ENCODE measurements around the gene FCMR.
"Not testable (repeated sequence)": the region's sequence is repeated elsewhere in the genome, so short reads cannot be mapped to it uniquely, and the experiment has no call there.

FCMR gene

GRCh38 chr1:206880314-206880713 lies 41.4 kb downstream of the FCMR start:
- no peak for DNase-seq

GRCh38 chr1:206878456-206878855 lies 43.3 kb downstream of the FCMR start:
- no peak for DNase-seq

- no peak for DNase-seq
These were observed 45.9 kb downstream of the FCMR start for GRCh38 chr1:206875752-206876377.

- no peak for DNase-seq
These were observed 48.0 kb downstream of the FCMR start for GRCh38 chr1:206873603-206874188.

GRCh38 chr1:206872139-206872538 lies 49.6 kb downstream of the FCMR start:
- DNase-seq = no peak

- no peak for DNase-seq
These were observed 53.5 kb downstream of the FCMR start for GRCh38 chr1:206868264-206868663.

- no peak for DNase-seq
These were observed 54.0 kb downstream of the FCMR start for GRCh38 chr1:206867716-206868115.

GRCh38 chr1:206867239-206867638 lies 54.5 kb downstream of the FCMR start:
- DNase-seq = no peak

- DNase-seq = peak in 1 of 58 donors; percentile 4
These were observed 55.7 kb downstream of the FCMR start for GRCh38 chr1:206866062-206866461.

GRCh38 chr1:206864939-206865671 lies 56.6 kb downstream of the FCMR start, which contains the start of gene IL20:
IL20 (plus strand) TSS chr1:206865623; CDS start chr1:206865853, 230 bp downstream.
- DNase-seq = peak in 19 of 58 donors; percentile 3 to 47 (median 10)

GRCh38 chr1:206863266-206863665 lies 58.5 kb downstream of the FCMR start:
- DNase-seq = no peak

- DNase-seq = no peak
These were observed 61.6 kb downstream of the FCMR start for GRCh38 chr1:206860165-206860564.

- DNase-seq = peak in 1 of 58 donors; percentile 3
These were observed 62.6 kb downstream of the FCMR start for GRCh38 chr1:206859082-206859521.

- DNase-seq = no peak
These were observed 64.9 kb downstream of the FCMR start for GRCh38 chr1:206856674-206857464.

GRCh38 chr1:206855859-206856258 lies 65.9 kb downstream of the FCMR start:
- DNase-seq = no peak

GRCh38 chr1:206854401-206855129 lies 67.2 kb downstream of the FCMR start:
- no peak for DNase-seq

- DNase-seq = not testable (repeated sequence)
These were observed 68.0 kb downstream of the FCMR start for GRCh38 chr1:206853696-206854095.
